HS-27A (cell line): Measurements from ENCODE around the gene CIZ1.
"Not testable (repeated sequence)": the region's sequence is repeated elsewhere in the genome, so short reads cannot be mapped to it uniquely, and the experiment has no call there.

Experiments used
- DNase-seq: peaks from one replicate; pipeline ENCODE4 v3.0.0-alpha.2; 2012; ENCODE audit warnings: low read depth, missing footprints

The CIZ1 gene

DNA sequence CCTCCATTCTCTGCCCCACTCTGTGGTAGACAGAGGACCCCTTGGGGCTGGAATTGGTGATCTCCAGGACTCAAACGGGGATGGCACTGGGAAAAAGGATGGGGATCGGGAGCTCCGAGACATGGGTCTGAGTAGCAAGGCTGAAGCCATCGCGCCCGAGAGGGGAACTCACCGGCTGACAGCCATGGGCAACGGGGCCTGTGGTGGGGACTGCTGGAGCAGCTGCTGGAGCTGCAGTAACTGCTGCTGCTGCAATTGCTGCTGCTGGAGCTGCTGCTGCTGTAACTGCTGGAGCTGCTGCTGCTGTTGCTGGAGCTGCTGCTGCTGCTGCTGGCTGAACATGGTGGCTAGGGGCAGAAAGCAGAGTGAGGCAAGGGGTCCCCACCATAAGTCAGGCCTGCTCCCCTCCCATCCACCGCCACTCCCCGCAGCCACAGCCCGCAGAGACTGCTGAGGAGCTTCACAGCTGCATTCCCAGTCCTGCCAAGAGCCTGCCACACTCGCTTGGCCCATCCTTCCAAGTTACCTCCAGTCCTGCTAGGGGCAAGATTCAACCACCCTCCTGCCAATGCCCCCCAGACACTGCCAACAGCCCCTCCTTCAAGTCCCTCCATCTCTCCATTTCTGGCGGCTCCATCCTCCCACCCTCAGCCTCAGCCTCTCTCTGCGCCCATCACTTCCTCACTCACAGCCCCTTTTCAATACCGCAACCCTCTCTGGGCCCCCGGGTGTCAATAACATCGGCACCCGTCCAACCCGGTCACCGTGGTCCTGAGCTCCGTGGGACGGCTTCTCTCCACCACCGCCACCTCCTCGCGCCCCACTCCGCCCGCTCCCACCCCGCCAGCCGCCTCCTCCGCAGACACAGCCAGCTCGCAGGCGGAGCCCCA, 611 bp downstream of the CIZ1 start:
- no peak for DNase-seq

DNA sequence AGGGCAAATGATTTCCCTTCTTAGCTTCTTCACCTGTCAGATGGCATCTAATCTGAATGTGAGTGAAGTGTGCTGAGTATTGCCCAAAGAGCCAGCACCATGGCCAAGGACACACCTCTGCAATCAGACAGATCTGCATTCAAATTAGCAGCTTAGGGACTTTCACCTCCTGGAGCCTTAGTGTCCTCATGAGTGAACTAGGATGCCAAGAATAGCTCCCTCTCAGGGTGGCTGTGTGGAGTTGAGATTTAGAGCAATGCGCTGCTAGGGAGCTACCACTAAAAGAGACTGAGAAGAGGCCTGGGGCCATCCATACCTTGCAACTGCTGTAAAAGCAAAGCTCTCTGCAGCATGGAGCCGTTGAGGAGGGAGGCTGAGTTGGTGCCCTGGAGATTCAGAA, 1.4 kb downstream of the CIZ1 start:
- DNase-seq, result no peak

DNA sequence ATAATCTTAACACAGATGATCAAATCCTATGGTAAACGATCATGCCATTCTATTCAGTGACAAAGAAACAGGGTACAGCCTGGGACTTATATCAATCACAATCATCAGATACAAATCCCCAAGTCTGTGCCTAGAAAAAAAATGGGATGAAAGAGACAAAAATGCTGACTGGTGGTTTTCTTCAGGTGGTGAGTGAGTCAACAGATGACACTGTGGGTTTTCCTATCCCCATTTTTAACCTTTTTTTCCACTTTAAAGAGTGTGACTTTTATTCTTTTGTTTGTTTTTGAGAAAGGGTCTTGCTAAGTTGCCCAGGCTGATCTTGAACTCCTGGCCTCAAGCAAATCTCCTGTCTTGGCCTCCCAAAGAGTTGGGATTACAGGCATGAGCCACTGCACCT, 3.2 kb downstream of the CIZ1 start:
- no peak for DNase-seq

DNA sequence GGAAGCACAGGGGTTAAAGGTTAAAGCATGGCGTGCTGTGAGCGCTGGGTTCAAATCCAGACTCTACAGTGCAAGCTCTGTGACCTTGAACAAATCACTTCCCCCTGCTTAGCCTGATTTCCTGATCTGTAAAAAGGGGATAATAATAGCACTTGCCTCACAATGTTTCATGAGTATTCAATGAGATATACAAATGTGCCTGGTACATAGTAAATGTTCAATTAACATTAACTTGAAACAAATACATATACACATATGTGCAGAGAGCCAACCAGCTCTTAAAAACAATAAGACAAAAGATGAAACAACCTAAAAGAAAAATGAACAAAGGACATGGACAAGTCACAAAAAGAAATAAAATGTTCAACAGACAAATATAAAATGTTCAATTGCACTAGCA, 4.0 kb downstream of the CIZ1 start:
- DNase-seq, result no peak

DNA sequence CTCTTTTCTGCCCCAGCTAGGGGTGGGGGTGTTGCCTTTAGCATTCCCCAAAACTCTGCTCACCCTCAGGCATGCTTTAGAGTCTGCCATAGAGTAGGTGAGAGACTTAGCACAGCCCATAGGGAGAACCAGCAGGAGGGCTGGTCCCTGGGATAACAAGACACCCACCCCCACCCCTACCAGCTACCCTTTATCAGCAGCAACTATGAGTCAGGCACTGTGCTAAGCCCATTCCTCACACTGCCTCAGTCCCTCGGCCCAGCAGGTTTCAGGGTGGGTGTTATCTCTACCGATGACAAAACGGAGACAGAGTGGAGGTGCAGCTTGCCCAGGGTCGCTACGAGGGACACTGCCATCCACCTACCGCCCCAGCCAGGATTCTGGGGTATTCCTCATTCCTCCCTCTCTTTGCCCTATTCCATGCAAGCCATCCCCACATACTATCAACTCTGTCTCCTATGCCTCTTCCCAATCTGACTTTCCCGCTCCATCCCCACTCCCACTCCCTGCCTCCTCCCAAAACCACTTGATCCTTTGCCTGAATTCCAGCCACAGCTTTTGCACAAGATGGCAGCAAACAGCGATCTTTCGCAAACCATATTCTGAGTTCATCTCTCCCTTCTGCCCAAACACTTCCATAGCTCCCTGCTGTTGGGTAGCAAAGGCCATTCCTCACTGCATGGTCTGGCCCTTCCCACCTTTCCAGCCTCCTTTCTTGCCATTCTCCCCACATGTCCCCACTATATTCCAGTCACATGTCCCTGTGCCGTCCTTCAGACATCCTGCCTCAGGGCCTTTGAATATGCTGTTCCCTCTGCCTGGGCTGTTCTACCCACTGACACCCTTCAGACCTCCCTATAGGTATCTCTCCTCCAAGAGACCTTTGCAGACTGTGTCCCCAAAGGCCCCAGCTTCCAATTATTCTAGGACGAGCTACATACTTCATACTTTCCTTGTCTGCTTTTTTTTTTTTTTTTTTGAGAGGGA, 5.1 kb downstream of the CIZ1 start:
- no peak for DNase-seq

DNA sequence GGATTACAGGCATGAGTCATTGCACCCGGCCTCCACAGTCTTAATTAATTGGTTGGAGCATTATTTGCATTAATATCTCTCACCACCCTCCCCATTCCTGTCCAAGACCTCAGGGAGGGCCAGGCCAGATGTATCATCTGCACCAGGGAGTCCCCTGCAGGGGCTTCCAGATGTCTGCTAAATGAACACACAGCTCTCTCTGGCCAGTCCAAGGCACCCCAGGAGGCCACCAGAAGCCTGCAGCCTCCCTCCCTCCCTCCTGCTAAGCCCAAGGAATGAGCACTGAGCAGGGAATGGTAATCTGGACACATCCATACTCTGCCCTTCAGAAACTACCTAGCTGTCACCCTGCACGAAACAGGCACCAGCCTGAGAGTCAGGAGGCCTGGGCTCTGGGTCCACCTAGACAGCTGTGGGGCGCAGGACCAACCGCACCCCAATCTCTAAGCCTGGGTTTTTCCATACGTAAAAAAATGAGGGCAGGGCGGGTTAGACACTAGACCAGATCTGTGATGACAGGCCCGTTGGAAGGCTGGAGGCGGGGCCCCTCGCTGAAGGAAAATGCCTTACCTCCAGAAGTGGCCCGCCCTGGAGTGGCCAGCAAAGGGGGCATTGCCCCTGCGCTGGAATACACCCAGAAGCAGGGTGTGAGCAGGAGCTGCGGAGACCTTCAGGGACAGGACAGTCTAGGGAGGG, 8.3 kb downstream of the CIZ1 start:
- no peak for DNase-seq

DNA sequence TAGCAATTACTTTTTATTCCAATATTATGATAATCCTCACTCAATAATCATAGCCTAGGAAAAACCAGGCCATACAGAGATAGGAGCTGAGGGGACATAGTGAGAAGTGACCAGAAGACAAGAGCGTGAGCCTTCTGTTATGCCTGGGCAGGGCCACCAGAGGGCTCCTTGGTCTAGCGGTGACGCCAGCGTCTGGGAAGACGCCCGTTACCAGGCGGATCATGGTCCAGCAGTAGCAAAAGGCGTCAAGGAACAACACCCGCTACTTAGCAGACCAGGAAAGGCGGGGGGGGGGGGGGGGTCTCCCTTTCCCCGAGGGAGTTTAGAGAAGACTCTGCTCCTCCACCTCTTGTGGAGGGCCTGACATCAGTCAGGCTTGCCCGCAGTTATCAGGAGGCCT, 9.9 kb downstream of the CIZ1 start:
- DNase-seq, result not testable (repeated sequence)

DNA sequence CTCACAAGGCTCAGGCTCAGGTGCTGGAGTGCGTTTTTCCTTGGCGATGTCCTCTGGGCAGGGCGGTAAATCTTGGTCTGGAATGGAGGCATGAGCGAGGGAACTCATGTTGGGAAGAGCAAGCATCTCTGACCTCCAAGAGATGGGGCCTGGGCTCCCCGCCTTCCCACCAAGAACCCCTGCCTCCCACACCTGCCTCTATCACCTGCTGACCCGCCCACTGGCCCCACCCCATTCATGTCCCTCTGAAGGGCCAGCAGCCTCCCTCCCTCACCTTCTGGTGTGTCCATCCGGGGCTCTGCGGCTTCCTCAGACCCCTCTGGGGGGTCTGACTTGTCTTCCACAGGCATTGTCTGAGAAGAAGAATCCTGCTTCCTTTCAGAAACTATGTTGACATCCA, 10.9 kb downstream of the CIZ1 start:
- DNase-seq, result no peak

DNA sequence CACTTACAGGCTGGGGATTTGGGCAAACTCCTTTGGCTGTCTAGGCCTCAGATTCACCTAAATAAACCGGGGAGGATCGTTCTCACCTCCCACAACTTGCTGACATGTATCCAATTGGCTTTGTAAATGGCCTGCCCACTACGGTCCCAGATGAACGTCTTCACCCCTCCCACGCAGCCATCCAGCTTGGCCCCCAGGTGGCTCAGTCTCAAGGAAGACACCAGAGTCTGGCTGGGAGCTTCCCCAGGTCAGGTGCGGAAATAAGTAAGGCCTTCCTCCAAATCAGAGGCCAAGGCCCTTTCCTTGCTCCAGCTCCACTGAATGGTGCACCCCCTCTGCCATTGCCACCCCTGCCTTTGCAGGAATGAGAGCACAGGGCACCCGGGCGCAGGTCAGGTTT, 11.4 kb downstream of the CIZ1 start:
- no peak for DNase-seq

DNA sequence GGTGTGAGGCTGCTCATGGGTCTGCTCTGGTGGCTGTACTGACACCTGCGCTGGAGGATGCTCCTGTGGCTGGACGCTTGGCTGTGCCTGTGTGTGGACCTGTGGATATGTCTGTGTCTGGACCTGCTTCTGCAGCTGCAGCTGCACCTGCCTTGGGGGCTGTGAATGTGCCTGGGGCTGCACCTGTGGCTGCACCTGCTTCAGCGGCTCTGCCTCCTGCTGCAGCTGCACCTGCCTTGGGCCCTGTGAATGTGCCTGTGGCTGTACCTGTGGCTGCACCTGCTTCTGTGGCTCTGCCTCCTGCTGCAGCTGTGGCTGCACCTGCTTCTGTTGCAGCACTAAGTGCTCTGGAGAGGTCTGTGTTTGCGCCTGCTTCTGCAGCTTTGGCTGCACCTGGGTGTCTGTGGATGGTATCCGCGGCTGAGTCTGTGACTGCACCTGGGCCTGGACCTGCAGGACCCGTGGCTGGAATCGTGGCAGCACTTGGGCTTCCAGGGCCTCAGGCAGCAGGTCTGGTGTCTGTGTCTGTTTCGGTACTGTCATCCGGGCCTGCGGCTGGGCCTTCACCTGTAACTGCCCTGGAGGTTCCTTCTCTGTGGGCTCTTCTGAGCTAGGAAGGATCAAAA, 12.5 kb downstream of the CIZ1 start:
- no peak for DNase-seq

DNA sequence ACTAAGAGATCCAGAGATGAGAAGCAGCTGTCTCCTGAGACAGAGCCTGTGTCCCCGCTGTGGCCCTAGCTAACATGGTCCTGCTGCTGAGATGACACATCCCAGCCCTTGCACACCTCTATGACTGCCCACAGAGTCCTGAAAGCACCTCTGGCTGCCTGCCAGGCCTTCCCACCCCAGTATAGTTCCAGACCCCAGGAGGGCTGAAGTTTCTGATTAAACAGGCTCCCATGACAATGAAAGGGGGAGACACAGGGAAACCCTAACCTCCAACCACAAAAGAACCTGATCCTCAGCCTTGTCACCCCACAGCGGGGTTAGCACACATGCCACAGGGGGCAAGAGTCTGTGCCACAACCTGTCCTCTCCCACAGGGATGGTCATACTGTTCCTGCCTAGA, 15.6 kb downstream of the CIZ1 start:
- DNase-seq, result no peak

DNA sequence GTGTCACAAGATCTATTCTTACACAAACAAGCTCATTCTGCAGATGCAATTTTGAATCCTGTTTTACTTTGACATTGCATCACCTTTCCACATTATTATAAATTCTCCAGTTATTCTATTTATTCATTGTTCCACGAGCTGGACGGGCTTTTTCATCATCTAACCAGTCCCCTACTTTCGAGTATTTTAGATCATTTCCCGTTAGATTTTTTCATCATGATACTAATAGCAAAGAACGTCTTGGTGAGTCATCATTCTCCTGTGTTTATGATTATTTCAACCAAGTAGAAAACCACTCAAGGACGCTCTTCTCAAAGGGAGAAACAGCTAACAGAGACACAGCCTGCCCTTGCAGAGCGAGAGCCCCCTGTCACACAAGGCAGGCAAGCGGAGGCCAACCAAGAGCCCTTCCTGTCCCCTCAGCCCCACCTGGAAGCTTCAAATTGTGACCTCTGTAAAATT, 16.2 kb downstream of the CIZ1 start:
- no peak for DNase-seq

DNA sequence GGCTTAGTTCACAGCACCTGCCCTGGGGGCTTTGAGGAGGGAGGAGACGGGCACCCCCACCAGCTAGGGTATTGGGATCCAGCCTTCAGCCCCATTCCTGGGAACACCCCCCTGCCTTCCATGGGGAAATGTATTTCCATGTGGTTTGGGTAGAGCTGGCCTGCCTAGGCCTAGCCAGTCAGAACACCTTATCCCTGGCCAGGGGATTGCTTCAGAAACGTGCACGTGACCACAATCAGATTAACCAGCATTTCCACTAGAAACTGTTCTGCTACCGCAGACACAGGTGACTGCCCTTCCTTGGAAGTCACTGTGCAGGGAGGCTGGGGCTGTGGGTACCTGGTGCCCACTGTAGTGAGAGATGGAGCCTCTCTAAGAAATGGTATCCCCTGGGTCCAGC, 17.3 kb downstream of the CIZ1 start:
- DNase-seq, result no peak

DNA sequence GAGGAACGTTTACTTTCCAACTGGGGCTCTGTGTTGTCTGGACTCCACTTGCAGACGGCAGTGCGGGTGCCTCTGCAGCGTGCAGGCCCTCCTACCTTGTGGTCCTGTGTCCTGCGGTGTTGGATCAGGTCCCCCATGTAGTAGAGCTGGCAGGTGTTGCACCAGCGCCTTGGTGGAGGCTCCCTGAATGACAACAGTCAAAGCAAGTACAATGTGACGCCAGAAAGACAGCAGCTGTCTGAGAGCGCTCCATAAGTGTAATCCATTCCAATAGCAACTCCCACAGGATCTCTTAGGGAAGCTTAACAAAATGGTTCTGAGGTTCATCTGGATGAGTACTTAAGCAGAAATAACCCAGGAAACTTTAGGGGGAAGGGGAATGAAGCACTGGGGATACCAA, 21.4 kb downstream of the CIZ1 start:
- DNase-seq, result no peak

DNA sequence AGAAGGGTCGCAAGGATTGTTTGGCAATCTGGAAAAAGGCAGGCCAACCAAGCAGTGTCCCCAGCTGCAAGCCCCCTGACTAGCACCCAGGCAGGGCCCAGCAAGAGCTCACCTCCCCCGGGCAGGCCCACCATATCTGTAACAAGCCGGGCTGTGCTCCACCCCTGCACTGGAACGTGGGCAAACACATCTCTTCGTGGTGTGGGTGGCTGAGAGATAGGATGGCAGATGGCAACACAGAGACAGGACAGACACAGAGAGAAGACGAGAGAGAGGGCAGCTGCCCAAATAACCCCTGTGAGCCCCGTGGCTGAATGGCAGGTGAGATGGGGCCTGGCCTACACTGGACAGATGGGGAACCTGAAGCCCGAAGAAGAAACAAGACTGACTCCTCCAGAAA, 21.9 kb downstream of the CIZ1 start:
- no peak for DNase-seq

DNA sequence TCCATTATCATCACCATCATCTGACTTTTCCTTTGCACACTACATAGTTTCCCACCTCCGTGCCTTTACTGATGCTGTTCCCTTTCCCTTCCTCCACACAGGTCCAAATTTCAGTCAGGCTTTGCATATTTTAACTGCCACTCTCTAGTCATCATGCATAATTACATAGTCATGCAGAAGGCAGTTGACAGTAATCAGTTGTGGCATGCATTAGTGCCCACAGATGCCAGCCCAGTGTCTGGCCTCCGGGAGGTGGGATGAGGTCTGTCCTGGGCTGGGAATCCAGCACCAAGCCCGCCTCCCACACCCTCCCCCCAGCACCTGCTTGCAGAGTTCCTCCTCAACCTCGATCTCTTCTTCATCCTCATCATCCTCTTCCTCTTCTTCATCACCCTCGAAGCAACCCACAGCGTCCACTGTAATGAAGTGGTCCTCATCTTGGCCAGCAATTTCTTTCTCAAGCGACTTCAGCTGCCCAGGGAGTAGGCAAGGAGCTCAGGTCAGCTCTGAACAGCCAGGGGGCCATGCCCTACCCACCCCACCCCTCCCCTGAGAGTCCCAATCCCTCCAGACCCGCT, 22.6 kb downstream of the CIZ1 start:
- DNase-seq, result no peak

DNA sequence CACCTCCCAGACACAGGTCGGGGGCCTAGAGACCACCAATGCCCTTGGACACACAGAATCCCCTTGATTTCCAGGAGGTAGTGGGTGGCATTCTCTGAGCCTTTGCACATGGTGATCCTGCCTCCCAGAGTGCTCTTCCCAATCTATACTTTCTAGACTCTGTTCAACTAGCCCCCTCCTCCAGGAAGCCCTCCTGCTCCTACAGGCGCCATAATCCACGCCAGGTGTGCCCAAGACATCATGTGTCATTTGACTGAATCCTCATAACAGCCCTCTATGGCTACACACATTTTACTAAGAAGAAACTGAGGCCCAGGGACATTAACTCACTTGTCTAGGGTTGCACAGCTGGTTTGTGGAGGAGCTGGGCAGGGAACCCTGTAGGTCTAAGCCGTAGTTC, 24.2 kb downstream of the CIZ1 start:
- DNase-seq, result no peak

DNA sequence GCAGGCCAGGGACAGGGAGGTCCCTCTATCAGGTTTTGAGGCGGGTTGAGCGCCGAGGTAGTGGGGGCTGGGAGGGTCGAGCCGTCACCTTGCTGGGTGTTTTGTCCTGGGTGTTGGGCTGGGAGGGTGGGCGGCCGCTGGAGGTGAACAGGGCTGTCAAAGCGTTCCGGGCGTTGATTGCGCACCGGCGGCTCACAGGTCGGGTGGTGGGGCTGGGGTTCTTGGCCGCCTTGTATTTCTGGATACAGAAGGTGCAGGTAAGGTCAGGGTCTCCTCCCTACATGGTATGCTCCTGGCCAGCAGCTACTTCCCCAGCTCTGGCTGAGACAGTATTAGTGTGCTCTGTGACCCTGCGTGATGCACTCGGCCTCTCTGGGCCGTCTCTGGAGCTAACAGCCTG, 25.2 kb downstream of the CIZ1 start:
- DNase-seq, result no peak

DNA sequence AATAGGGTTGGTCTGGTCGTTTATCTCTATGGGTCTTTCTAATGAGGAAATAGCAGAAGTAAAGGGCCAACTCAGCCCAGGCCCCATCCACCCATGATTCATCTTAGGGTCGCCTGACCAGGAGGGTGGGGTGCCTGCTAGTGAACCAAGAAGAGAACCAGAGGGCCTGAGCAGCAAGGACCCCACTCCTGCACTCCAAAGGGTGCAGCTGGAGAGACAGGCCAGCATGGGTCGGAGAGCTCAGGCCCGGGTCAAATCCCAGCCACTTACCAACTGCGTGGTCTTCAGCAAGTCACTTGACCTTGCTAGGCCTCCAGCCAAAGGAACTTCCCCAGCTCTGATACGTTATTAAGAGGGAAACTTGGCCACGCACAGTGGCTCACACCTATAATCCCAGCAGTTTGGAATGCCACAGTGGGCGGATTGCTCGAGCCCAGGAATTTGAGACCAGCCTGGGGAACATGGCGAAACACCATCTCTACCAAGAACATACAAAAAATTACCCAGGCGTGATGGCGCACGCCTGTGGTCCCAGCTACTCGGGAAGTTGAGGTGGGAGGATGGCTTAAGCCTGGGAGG, 27.0 kb downstream of the CIZ1 start:
- no peak for DNase-seq

DNA sequence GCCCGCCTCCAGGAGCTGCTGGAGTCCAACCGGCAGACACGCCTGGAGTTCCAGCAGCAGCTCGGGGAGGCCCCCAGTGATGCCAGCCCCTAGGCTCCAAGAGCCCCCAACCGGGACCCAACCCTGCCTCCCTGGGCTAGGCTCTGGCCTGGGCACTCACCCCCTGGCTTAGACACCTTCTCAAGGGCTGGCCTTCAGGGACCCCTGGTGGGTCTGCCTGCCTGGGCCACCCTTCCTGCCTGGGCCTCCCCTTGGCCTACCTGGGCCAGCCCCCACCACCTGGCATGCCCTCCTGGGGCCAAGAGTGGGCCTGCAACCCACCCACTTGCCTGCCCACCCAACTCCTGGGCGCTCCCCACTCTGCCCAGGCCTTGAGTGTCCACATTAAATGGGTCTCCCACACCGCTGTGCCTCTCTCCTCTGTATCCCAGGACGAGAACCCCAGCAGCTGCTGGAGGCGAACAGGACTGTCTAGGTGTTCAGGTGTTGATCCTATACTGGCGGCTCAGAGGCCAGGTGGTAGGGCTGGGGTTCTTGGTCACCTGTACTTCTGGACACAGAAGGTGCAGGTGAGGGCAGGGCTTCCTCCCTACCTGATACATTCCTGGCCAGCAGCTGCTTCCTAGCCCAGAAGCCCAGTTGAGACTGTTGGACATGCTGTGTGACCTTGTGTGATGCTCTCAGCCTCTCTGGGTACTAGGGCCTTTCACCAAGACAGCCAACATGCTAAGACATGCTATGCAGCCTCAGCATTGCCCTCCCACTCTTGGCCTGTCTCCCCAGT, 27.7 kb downstream of the CIZ1 start:
- DNase-seq, result no peak
